IPS-11a (cell line): ENCODE measurements around the gene SLC35B2.

Experiments used
- H3K4me3 ChIP-seq: one replicate; pipeline ENCODE4 v1.5.1; 2013; ENCODE audit warnings: low read depth, low read length, control low read depth

Gene SLC35B2

GRCh38 chr6:44286747-44287146 is 29.4 kb upstream of the SLC35B2 start:
- H3K4me3 ChIP-seq, result no peak overlapping the region

GRCh38 chr6:44286285-44286565 is 28.9 kb upstream of the SLC35B2 start:
- no peak overlapping the region for H3K4me3 ChIP-seq

- no peak overlapping the region for H3K4me3 ChIP-seq
These were observed 28.4 kb upstream of the SLC35B2 start for GRCh38 chr6:44285552-44286284.

GRCh38 chr6:44284867-44285266 is 27.5 kb upstream of the SLC35B2 start:
- H3K4me3 ChIP-seq, result no peak overlapping the region

GRCh38 chr6:44284121-44284520 is 26.8 kb upstream of the SLC35B2 start:
- H3K4me3 ChIP-seq, result no peak overlapping the region

- no peak overlapping the region for H3K4me3 ChIP-seq
These were observed 21.7 kb upstream of the SLC35B2 start for GRCh38 chr6:44278774-44279697.

- no peak overlapping the region for H3K4me3 ChIP-seq
These were observed 21.0 kb upstream of the SLC35B2 start for GRCh38 chr6:44278315-44278714.

- no peak overlapping the region for H3K4me3 ChIP-seq
These were observed 20.4 kb upstream of the SLC35B2 start for GRCh38 chr6:44277763-44278162.

- no peak overlapping the region for H3K4me3 ChIP-seq
These were observed 19.6 kb upstream of the SLC35B2 start for GRCh38 chr6:44276667-44277640.

GRCh38 chr6:44275749-44276648 is 18.7 kb upstream of the SLC35B2 start:
- no peak overlapping the region for H3K4me3 ChIP-seq

- no peak overlapping the region for H3K4me3 ChIP-seq
These were observed 18.0 kb upstream of the SLC35B2 start for GRCh38 chr6:44275271-44275748.

- no peak overlapping the region for H3K4me3 ChIP-seq
These were observed 16.3 kb upstream of the SLC35B2 start for GRCh38 chr6:44273617-44274016.

- no peak overlapping the region for H3K4me3 ChIP-seq
These were observed 15.8 kb upstream of the SLC35B2 start for GRCh38 chr6:44272999-44273566.

- no peak overlapping the region for H3K4me3 ChIP-seq
These were observed 15.2 kb upstream of the SLC35B2 start for GRCh38 chr6:44272529-44272928.

GRCh38 chr6:44271914-44272313 is 14.6 kb upstream of the SLC35B2 start:
- H3K4me3 ChIP-seq, result no peak overlapping the region

GRCh38 chr6:44271406-44271723 is 14.0 kb upstream of the SLC35B2 start:
- peak overlapping the region; percentile 0 for H3K4me3 ChIP-seq

GRCh38 chr6:44270526-44271405 is 13.4 kb upstream of the SLC35B2 start:
- H3K4me3 ChIP-seq, result peak overlapping the region; percentile 0

GRCh38 chr6:44269921-44270525 is 12.7 kb upstream of the SLC35B2 start, which contains the start of gene TMEM151B:
Gene TMEM151B, plus strand, starts transcription at chr6:44270450. Its CDS starts 293 bp downstream, at chr6:44270743.
- H3K4me3 ChIP-seq, result peak within 1 kb of the TSS; percentile 0
